Effector CD4-positive, alpha-beta T cell (primary cell): ENCODE data around the gene CFAP58. TPM values are rescaled to one million over a fixed set of nuclear protein-coding genes. Genes with fewer than 3 reads are reported as not detected.

ENCODE experiments used
- DNase-seq: peaks from one replicate; pipeline ENCODE4 v3.0.0-alpha.2; 2020
- total RNA-seq: gene quantifications from one replicate; lab custom pipeline; 2026; lab: John Stamatoyannopoulos, UW

CFAP58 gene, protein sequence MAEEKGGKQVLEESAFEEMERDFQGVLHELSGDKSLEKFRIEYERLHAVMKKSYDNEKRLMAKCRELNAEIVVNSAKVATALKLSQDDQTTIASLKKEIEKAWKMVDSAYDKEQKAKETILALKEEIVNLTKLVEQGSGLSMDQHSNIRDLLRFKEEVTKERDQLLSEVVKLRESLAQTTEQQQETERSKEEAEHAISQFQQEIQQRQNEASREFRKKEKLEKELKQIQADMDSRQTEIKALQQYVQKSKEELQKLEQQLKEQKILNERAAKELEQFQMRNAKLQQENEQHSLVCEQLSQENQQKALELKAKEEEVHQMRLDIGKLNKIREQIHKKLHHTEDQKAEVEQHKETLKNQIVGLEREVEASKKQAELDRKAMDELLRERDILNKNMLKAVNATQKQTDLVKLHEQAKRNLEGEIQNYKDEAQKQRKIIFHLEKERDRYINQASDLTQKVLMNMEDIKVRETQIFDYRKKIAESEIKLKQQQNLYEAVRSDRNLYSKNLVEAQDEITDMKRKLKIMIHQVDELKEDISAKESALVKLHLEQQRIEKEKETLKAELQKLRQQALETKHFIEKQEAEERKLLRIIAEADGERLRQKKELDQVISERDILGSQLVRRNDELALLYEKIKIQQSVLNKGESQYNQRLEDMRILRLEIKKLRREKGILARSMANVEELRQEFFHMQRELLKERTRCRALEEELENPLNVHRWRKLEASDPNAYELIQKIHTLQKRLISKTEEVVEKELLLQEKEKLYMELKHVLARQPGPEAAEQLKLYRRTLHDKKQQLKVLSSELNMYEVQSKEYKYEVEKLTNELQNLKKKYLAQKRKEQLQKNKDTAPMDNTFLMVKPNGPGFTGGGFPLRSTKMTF
- total RNA-seq: not detected

DNA sequence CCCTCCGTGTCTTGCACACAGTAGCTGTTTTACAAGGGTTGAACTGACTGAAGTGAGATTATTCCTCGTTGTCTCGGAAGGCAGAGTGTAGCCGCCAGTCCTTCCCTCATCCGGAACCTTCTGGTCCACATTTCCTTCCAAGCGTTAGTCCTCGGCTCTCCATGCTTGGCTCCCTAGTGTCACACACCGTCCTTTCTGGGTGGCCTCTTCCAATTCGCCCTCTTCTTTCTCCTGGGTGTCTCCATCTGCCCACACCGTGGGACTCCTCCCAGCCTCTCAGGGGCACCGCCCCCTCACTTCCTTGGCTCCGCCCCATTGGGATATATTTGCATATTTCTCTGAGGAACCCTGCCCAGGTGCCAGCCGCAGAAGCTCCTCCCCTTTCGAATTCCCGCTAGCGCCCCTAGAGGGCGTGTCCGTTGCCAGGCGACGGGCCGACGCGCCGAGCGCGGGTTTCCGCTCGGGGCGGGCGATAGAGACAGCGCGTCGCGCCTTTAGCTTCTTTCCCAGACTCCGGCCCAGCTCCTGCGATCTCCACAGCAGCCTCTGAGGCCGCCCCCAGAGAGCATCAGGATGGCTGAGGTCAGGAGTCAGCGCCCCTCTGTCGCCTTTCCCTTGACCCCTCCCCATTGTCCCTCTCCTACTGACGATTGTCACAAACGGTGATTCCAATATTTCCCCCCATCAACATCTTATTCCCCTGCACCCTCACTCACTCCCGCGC lies at the start of gene CFAP58:
CFAP58 (plus strand) TSS at position 509 of the 724 bp plus-strand sequence; CDS start at position 574, 65 bp downstream.
- peak; percentile 89 for DNase-seq

DNA sequence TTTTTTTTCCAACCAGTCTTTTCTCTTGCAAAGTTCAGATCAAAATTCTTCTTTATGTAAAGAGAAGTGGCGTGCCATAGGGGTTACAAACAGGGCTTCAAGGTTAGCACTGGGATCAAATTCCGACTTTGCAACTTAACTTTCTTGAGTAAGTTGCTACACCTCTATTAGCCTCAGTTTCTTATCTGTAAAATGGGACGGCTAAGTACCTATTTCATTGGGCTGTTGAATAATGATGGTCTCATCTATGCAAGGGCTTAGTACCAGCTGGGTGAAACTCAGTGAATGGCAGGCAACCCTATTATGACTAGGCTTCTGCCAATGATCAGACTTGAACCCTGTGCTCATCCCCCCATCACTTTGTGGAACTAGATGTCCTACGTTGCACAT lies 49.3 kb upstream of the CFAP58 start:
- no peak for DNase-seq

DNA sequence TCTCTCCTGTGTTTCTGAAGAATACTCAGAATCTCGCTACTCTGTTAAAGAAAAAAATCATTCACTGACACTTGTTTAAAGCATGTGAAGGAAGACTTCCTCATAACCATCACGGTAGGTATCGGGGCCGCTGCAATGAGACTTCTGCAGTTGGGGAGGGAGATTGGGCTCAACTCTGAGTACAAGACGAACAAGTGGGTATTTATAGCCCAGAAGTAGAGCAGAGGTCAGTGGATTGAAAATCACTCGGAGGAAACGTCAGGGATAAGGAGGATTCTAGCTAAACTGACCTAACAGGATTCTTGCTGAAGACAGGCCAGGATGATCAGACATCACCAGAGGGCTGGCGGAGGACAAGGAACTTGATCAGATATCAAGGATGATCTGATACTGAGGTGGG lies 48.7 kb upstream of the CFAP58 start:
- DNase-seq: no peak

DNA sequence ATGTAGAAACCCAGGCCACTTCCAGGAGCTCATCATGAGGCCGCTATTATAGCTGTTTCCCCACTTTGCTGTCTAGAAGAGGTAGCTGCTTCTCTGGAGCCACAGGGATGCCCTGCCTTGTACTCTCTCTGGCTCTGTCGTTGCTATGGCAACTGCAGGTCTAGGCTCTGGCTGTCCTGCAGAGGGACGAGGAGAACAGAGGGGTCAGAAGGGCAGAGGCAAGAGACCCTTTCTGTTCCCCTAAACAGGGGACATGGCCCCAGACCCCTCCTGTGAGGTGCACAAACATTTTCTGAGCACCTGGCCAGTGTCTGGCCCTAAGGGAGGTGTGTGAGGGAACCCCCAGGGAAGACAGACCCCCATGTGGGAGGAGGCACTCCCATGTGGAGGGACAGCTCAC lies 46.7 kb upstream of the CFAP58 start:
- no peak for DNase-seq

DNA sequence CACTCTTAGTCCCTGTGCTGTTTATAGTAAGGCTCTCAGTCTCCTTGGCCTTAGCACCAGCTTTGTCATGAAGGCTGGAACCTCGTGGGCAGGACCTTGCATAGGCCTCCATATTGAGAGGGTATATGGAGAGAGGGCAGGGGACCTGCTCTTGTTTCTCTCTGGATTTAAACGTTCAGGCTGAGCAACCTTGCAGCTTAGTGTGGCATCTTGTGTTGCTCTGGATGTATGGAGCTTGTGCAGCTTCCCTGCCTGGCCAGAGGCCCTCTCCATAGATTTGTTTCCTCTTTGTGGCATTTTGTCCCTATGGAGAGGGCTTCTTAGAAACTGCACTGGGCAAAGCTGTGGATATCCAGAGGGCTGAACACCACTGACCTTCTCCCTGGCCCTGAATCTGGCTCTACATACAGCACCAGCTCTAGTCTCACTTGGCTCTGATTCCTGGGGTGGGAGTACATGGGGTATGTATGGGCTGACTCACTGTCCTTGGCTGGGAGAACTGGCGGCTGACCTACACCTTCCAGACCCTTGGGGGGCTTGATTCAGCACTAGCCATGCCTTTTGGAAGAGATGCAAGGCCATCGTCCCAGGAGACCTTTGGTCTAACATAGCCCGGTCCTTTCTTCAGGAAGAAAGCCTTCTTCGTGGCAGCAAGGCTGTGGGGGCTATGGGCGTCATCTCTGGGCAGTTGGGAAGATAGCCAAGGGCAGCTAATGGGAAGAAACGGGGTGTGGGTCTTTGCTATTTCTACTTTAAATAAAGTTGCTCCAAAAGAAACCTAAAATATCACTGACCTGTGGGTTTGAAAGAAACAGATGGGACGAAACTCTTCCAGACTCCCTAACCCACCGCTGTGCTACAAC lies 45.8 kb upstream of the CFAP58 start:
- no peak for DNase-seq

DNA sequence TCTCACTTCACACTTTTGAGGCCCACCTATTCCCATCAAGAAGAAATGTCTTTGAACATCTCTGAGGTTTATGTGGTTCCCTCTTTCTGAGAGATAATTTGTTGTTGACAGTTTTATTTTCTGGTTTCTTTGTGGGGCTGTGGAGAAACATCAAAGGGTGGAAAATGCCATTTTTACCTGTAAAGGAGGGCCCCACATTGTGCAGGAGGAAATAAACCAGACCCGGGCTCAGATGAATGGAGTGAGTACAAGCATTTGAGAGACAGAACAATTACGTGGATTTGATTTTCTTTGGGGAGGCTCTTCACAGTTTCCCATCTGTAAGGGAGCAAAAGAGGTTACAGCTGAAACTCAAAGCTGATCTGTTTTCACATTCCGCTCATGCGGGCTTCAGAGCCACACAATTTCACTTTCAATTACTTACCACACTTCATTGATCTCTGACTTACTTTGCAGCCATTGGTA lies 45.2 kb upstream of the CFAP58 start:
- no peak for DNase-seq

DNA sequence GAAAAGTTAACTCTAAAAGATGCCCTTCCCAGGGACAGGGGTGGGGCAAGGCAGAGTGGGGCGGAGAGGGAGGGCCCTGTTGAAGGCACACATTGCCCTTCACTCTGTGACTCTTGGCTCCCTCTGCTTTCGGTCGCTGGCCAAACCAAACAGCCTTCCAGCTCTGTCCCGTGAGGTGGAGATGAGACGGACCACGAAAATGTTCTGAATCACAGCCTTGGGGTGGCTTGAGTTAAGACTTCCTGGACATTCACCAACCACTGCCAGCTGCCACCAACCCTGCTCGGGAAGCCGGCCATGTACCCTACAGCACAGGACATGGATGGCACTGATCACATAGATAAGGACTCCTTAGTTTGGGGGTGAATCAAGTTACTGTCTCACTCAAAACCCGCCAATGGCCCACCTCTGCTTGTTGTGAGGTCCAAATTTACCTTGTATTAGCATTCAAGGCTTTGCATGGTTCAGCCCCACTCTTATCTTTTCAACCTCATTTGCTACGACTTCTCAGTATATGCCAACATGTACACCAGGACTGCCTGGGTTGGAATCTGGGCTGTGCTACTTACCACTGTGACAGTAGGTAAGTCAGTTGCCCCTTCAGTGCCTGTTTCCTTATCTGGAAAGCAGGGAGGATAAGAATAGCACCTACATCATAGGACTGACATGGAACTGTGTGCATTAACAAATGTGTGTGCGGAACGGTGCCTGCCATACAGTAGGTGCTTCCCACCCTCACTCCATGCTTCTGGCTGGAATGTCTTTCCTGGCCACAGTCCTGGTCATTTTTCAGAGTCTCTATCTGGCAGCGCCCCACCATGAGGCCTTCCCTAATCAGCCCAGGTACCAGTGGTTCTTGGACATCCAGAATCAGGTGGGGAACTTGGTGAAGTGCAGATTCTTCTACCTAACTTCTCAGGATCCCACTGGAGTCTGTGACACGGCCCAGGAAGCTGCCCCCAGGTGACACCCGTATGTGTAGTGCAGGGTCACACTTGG lies 43.4 kb upstream of the CFAP58 start:
- DNase-seq: no peak

DNA sequence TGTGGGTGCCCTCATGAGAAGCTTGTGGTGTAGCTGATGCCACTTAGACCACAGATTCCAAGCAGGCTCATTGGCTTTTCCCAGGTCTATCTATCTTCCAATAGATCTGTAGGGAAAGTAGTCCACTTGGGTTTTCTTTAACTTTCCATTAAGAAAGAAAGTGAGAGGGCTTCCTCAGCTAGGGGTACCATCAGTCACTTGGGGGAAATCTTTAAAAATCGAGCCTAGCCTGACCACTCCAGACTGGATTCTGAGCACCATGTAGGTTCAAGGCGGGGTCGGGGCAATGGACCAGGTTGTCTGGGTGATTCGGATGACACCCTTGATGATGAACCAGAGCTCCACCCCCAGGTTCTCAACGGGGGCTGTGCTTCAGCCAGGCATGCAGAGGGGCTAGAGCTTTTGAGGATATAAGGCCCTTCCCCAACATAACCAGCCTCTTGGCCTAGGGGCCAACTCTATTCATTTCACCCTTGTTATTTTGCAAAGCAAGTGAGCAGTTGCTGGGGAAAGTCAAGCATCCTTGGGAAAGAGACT lies 42.4 kb upstream of the CFAP58 start:
- no peak for DNase-seq

DNA sequence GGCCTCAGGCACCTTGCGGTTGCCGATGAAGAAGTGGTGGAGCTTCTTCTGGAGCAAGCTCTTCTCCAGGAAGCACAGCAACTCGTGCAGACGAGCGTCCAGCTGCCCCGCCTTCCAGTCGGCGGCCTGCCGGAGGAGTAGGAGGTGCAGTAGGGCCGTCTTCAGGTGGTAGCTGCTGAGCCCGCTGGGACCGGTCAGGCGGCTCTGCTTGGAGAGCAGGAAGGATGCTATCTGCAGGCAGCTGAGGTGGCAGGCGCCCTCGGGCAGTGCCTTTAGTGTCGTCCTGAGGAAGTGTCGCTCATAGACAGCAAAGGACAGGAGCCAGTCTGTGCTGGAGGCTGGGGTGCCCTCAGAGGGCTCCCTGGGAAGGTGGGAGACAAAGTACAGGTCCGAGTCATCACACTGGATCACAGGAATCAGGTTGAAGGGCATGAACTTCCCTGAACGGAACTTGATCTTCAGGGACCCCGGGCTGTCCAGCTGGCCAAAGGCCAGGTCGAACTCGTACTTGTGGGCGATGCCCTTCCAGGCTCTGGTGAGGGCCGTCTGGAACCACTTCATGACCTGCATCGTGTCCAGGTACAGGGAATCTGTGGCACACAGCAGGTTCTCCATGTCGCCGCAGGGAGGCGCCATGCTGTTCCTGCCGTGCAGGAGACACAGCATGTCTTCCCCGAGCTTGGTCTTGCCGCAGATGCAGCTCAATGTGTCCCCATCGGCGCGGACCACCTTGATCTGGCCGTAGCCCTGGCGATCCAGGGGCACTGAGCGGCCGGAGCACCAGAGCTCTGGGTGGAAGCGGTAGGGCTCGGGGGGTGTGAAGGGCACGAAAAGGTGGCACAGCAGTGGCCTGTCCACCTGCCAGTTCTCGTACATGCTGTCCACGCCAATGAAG lies 38.8 kb upstream of the CFAP58 start:
- no peak for DNase-seq

DNA sequence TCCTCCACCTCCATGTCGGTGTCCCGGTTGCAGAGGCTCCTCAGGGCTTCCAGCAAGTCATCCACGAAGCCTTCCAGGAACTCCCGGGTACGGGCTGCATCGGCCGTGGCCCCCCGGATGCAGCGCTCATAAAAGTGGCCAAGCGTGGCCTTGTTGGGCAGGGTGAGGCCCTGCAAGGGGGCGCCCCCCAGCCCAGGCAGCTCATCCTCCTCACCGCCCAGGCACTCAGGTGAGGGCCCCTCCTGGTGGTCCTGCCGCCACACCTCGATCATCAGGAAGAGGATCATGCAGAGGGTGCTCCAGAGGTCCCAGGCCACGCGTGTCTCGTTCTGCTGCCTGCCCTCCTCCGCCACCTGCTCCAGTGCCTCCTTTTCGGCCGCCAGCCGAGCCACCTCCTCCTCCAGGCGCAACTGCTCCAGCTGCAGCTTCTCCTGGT lies 38.1 kb upstream of the CFAP58 start:
- no peak for DNase-seq

DNA sequence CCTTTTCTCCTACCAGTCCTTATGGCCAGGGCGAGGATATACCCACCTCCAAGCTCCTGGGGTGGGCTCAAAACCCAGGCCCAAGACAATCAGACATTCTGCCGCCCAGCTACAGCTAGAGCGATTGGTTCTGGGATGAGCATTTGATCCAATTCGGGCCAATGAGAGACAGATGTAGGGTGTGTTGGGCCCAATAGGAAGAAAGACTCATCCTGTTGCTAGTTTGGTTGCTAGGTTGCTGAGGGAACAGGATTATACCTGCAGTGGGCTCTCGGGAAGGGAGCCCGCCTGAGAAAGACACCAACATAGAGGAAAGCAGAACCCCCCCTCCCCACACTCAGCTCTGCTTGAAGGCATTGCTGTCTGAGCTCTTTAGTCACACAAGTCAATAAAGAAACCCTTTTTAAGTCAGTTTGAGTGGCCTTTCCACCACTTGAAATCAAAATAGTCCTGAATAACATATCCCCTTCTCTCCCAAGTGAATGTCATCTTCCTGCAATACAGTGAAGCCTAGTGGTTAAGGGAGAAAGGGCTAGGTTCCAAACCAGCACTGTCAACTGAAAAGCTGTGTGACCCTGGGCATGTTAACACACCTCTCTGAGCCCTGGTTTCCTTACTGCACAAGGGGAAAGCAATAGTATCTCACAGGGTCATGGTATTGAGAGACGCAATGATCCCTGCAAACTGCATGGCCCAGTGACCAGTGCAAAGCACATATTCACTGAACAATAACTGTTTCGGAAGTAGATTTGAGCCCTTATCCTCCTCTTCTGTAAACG lies 37.1 kb upstream of the CFAP58 start:
- DNase-seq: no peak

DNA sequence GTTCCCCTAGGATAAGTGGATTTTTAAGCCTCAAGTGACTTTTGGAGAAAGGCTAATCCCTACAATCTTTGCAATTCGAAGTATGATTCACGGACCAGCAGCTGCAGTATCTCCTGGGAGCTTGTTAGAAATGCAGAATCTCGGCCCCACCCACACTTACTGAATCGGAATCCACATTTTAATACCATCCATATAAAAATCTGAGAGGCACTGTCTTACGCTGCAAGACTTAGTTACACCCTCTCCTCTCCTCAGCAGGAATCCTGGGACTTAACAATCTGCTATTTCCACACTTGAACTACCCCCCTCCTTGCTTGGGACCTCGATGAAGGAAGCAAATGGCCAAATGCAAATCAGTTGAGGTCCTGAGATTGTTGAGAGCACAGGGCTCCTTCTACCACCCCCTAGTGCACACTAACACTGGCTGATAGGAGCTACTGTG lies 36.3 kb upstream of the CFAP58 start:
- DNase-seq: no peak

DNA sequence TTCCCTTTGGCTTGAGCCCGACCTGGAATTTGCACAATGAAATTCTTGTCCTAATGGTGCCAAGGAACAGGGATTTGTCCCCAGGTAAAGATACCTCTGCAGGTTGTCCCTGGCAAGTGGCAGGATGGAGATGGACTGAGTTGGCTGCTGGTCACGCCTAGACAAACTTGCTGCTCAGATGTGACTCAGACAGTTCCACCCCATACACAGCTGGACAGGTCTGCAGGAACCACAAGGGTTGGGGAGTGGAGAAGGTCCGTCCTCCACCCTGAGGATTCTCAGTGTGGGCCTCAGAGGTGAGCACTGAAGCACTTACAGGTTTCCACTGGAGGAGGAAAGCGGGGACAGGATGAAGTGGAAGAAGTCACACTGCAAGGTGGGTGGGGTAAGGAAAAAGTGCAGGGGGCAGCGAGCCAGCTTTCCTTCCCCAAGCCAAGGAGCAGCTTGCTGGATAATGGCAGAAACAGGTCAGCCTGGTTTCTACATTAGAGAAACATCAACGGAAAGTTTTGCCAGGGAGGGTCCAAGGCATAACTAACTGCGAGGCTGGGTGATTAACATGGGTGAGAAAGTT lies 35.8 kb upstream of the CFAP58 start:
- DNase-seq: no peak

DNA sequence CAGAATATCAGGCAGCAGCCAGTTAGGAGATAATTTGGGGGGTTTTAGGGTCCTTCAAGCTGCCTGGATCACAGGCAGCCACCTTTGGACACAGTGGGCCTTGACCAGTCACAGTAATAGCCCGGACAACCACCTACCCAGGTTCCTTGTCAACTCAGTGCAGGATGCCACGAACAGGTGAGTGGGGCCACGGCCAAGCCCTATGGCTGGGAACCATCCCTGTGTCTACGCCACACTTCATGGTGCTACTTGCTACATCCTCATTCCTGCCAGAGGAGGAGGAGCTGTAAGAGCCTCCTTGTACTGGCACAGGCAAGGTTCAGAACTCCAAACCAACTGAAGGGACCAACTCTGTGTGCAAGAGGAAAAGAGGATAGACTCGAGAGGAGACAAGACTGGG lies 35.3 kb upstream of the CFAP58 start:
- no peak for DNase-seq

DNA sequence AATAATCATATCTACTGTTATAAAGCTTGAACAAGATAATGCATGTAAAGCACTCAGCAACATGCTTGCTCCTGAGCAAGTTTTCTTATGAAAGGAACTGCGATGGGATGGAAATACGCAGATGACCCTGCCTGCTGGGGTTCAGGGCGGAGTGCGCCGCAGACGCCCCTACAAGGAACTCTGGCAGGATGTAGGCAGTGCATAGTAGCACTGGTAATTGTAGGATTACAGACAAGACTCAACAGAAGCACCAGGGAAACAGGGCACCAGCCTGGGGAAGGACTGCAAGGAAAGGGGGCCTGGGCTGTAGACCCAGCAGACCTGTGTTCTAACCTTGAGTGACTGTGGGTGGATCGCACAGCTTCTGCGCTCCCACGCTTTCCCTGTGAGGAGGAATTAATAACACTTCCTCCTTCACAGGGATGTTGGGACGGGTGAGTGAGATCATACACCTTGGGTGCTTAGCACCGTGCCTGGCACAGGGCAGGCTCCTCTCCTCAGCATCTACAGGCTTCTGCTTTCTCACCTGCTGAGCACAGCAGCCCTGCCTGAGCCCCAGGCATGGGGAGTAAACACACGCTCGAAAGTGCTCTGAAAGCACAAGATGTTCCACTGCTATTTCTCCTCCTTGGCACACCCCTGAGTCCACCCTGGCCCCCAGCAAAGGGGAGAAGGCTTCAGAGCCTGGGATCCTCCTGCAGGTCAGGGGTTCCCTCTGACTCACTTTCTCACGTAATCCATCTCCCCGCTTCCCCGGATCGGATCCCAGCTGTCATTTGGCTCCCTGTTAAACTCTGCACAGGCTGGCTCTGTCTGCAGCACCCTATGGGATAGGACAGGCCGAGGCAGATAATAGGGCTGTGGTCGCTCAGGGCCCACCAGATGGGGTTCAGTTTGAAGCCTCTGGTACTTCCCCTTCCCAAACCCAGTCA lies 34.6 kb upstream of the CFAP58 start:
- DNase-seq: no peak

DNA sequence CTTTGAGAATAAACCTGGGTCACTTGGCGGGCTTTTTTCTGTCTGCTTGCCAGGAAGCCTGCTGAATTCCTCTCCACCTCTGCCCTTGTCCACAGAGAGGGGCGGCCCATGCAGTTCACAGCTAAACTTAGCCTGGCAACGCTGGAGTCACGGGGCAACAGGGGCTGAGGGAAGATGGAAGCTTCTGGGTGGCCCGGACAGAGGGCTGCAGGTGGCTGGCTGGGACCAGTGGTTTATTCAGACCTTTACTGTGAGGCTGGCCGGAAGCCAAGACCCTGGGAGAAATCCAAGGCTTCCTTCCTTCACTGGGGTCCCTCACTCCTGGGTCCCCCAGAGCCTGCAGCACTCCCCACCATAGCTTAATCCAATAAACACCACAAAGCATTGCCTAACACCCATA lies 32.4 kb upstream of the CFAP58 start:
- no peak for DNase-seq
